PC-3 (cell line): ENCODE results near the gene FAHD2A. TPM values are rescaled to one million over a fixed set of nuclear protein-coding genes. Genes with fewer than 3 reads are reported as not detected.
"Not testable (repeated sequence)": the region's sequence is repeated elsewhere in the genome, so short reads cannot be mapped to it uniquely, and the experiment has no call there.

Experiments used
- ATAC-seq: fragments of 200-7000 bp; cut with Tn5 transposase; 2 replicates; pipeline ENCODE4 v1.9.1; 2020; ENCODE audit warnings: mild to moderate bottlenecking, moderate library complexity
- BruUV-seq: library from RNA; stranded (reverse); fragments of 400-500 nt; replicated peaks from 2 replicates; lab custom pipeline; 2021; lab: Mats Ljungman, UMichigan
- CTCF ChIA-PET: fragments of 300-600 bp; sonication (Branson Sonifier 250); formaldehyde crosslinking; loops from one replicate; lab custom pipeline; 2022; ENCODE audit warnings: antibody characterized with exemption; lab: Charles Lee
- POLR2A ChIA-PET: fragments of 300-600 bp; sonication (Branson Sonifier 250); formaldehyde crosslinking; loops from one replicate; lab custom pipeline; 2022; ENCODE audit warnings: antibody characterized with exemption; ENCODE audit not compliant: unreplicated experiment; lab: Charles Lee
- DNase-seq: peaks from one replicate; pipeline ENCODE4 v3.0.0-alpha.2; 2015
- H2AFZ ChIP-seq: fragments of 300-600 bp; sonication (generic); 2 replicates; pipeline ENCODE4 v1.6.0; 2016; ENCODE audit warnings: antibody characterized with exemption, low read length
- H3F3A ChIP-seq: fragments of 300-600 bp; sonication (generic); one replicate; pipeline ENCODE4 v1.6.0; 2017; ENCODE audit warnings: antibody characterized with exemption, low read length, control low read depth, mild to moderate bottlenecking; ENCODE audit not compliant: unreplicated experiment
- H3K27ac ChIP-seq: fragments of 300-600 bp; sonication (generic); 2 replicates; pipeline ENCODE4 v1.5.1; 2016; ENCODE audit warnings: mild to moderate bottlenecking, low read length
- H3K27me3 ChIP-seq: fragments of 300-600 bp; sonication (generic); 2 replicates; pipeline ENCODE4 v1.6.1; 2016; ENCODE audit warnings: low read length, mixed read lengths
- H3K36me3 ChIP-seq: fragments of 300-600 bp; sonication (generic); 2 replicates; pipeline ENCODE4 v1.6.1; 2016; ENCODE audit warnings: low read depth, mixed run types, low read length, mixed read lengths
- H3K4me1 ChIP-seq: fragments of 300-600 bp; sonication (generic); 2 replicates; pipeline ENCODE4 v1.5.1; 2016; ENCODE audit warnings: low read length; ENCODE audit not compliant: insufficient read depth
- H3K4me2 ChIP-seq: fragments of 300-600 bp; sonication (generic); 2 replicates; pipeline ENCODE4 v1.6.0; 2016; ENCODE audit warnings: low read length
- H3K4me3 ChIP-seq: fragments of 300-600 bp; sonication (generic); 2 replicates; pipeline ENCODE4 v1.5.1; 2016; ENCODE audit warnings: mild to moderate bottlenecking, low read length, mixed read lengths
- H3K79me2 ChIP-seq: fragments of 300-600 bp; sonication (generic); 2 replicates; pipeline ENCODE4 v1.6.1; 2017; ENCODE audit warnings: low read length, mixed read lengths
- H3K9ac ChIP-seq: fragments of 300-600 bp; sonication (generic); 2 replicates; pipeline ENCODE4 v1.6.0; 2016; ENCODE audit warnings: mild to moderate bottlenecking, low read length
- H3K9me2 ChIP-seq: fragments of 300-600 bp; sonication (generic); replicated peaks from 2 replicates; pipeline ENCODE4 v1.6.1; 2016; ENCODE audit warnings: mixed run types, low read length, mixed read lengths
- H3K9me3 ChIP-seq: fragments of 300-600 bp; sonication (generic); 2 replicates; pipeline ENCODE4 v1.6.1; 2016; ENCODE audit warnings: low read length, mixed read lengths
- H4K20me1 ChIP-seq: fragments of 300-600 bp; sonication (generic); 2 replicates; pipeline ENCODE4 v1.6.1; 2016; ENCODE audit warnings: low read length, mixed read lengths
- intact Hi-C: fragments of 100-400 bp; cut with micrococcal nuclease; formaldehyde crosslinking; loops from 2 replicates; pipeline ENCODE4 v1.9.0; 2023
- total RNA-seq: library from RNA; depleted of rRNA; stranded (reverse); fragments of >200 nt; gene quantifications from 2 replicates; pipeline ENCODE4 v1.2.3, GENCODE V29; 2014

The FAHD2A gene
- total RNA-seq, 1 experiment from 2014 or later: 20.5 TPM

- H3K9ac ChIP-seq, H3K4me3 ChIP-seq, H3K4me1 ChIP-seq, H2AFZ ChIP-seq, H4K20me1 ChIP-seq, POLR2A ChIA-PET, H3K36me3 ChIP-seq, ATAC-seq, CTCF ChIA-PET, H3K27me3 ChIP-seq, DNase-seq, BruUV-seq, H3K9me2 ChIP-seq, H3K79me2 ChIP-seq, H3F3A ChIP-seq, H3K9me3 ChIP-seq, H3K27ac ChIP-seq, intact Hi-C loops, H3K4me2 ChIP-seq: not testable (repeated sequence)
Observed at GRCh38 chr2:95433373-95433772, 30.9 kb downstream of the FAHD2A start.

DNA sequence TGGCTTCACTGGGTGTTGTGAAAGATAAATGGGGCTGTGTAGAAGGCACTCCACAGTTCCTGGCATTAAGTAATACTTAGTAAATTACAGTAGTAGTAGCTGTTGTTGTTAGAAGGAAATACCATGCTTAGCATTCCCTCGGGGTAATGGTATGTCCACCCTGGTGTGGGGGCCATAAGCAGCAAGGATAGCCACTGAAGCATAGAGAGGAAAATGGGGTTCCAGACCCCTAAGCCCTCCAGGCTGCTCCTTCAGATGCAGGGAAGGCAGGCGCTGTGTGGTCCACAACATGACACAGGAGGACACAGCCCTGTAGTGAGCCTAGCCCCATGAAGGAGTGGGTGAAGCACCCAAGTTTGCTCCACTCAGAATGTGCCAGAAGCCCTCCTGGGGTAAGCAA lies 31.5 kb downstream of the FAHD2A start:
- H3K36me3 ChIP-seq, H3K27me3 ChIP-seq, H3K4me1 ChIP-seq, H4K20me1 ChIP-seq, H3K27ac ChIP-seq, H2AFZ ChIP-seq, intact Hi-C loops, H3K4me3 ChIP-seq, H3K9ac ChIP-seq, CTCF ChIA-PET, H3K9me2 ChIP-seq, BruUV-seq, H3K79me2 ChIP-seq, H3K4me2 ChIP-seq, DNase-seq, H3K9me3 ChIP-seq, H3F3A ChIP-seq, ATAC-seq, POLR2A ChIA-PET: not testable (repeated sequence)

DNA sequence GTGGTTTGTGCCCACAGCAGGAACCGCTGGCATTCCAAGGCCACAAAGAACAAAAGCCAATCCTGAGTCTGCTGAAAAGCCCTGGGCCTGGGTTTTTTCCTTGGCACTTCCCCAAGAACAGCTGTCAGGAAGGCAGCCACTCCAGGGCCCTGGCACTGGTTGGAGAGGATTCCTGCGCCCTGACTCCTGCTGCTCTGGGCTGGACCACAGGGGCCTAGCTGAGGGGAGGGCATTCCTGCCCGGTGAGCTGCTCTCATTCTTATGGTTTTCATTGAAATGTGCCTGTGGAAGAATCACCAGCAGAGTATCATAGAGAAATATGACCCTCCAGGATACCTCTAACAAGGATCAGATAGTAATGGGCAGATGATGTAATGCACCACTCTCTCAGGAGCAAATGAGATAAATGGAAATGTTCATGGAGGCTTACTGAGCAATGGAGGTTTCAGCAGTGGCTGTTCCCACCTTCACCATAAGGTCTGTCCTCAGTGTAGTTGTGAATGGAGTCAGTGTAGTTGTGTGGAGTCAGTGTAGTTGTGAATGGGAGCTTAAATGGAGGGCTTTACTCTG lies 32.1 kb downstream of the FAHD2A start:
- peak; percentile 97 for ATAC-seq
- BruUV-seq, H3K27me3 ChIP-seq, H3K4me1 ChIP-seq, H3K36me3 ChIP-seq, H2AFZ ChIP-seq, H3K4me2 ChIP-seq, intact Hi-C loops, H3F3A ChIP-seq, H3K9ac ChIP-seq, CTCF ChIA-PET, H3K4me3 ChIP-seq, H3K79me2 ChIP-seq, H3K27ac ChIP-seq, H4K20me1 ChIP-seq, H3K9me2 ChIP-seq, POLR2A ChIA-PET, H3K9me3 ChIP-seq: not testable (repeated sequence)
- DNase-seq: peak; percentile 57

DNA sequence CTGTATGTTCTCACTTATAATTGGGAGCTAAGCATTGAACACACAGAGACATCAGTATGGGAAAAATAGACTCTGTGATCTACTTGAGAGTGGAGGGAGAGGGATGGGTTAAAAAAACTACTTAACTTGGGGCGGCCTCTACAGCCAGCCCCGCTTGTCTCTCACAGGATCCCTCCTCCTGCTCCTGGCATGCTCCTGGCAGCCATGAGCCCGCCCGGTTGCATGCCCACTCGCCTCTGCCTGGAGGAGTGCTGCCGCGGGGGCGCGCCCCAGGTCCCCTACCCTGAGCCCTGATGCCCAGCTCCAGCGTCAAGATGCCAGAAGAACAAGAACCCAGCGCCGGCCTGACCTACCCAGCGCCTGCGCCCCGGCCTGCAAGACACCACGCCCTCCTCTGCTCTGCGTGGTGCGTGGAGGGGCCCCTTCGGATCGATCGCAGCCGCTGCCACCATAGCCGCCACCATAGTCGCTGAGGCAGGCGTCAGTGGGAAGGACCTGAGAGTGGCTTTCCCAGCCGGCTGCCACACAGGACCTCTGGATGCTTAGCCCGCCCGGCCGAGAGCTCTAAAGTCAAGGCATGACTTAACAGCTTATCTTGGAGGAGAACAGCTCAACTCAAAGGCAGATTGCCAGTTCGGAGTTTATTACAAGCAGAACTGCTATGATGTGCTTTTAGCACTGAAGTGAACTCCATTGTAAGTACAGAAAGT lies 32.8 kb downstream of the FAHD2A start:
- H3K9ac ChIP-seq, H3K36me3 ChIP-seq, H3K27ac ChIP-seq, H2AFZ ChIP-seq, CTCF ChIA-PET, POLR2A ChIA-PET, H3F3A ChIP-seq, H4K20me1 ChIP-seq, H3K4me1 ChIP-seq, DNase-seq, H3K79me2 ChIP-seq, H3K9me3 ChIP-seq, H3K4me3 ChIP-seq, intact Hi-C loops, H3K4me2 ChIP-seq, H3K27me3 ChIP-seq, ATAC-seq, H3K9me2 ChIP-seq: not testable (repeated sequence)
- TSS peak; percentile 44 for BruUV-seq

- DNase-seq, H2AFZ ChIP-seq, H4K20me1 ChIP-seq, H3F3A ChIP-seq, H3K9me2 ChIP-seq, H3K9me3 ChIP-seq, CTCF ChIA-PET, H3K9ac ChIP-seq, intact Hi-C loops, H3K27me3 ChIP-seq, BruUV-seq, POLR2A ChIA-PET, H3K4me2 ChIP-seq, H3K4me3 ChIP-seq, H3K4me1 ChIP-seq, H3K36me3 ChIP-seq, H3K79me2 ChIP-seq, H3K27ac ChIP-seq: not testable (repeated sequence)
- peak; percentile 16; the same call in 1 of the 2 replicates for ATAC-seq
Observed at GRCh38 chr2:95435872-95436209, 33.3 kb downstream of the FAHD2A start.

DNA sequence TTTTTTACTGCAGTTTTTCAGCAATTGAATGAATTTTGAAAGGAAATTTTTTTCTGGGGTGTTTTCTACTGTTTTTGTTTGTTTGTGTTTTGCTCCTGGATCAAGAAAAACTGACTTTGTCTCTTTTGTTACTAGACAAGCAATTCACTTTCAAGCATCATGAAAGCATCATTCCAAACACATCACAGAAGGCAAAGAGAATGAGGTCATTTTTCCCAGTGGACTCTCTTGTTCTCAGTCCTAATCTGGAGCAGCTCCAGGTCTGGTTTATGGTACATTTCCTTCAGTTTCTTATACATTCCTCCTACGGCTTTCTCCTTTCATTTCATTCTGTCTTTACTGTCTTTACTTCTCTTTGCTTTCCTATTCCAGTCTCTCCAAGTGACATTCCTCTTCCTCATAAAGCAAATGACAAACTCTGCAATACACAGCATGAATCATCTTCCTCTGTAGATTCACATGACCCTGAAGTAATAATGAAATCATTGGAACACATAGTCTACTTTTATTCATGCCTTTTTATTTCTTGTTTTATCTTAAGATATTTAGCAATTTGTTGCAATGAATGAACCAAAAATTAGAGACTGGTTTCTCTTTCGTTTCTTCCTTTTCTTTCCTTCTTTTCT lies 40.1 kb downstream of the FAHD2A start:
- H3K4me3 ChIP-seq, H3K79me2 ChIP-seq, H3K9me2 ChIP-seq, H3F3A ChIP-seq, H3K4me2 ChIP-seq, CTCF ChIA-PET, H4K20me1 ChIP-seq, H3K27ac ChIP-seq, DNase-seq, H3K36me3 ChIP-seq, H3K27me3 ChIP-seq, H3K9me3 ChIP-seq, POLR2A ChIA-PET, H2AFZ ChIP-seq, intact Hi-C loops, H3K9ac ChIP-seq, H3K4me1 ChIP-seq: not testable (repeated sequence)
- TSS peak; percentile 99 for BruUV-seq
- ATAC-seq: peak; percentile 98
